HG03520 (cell line): Measurements from ENCODE around the gene PDCD1LG2.
A peak's percentile ranks its signal among the peaks of the same experiment; 100 is the strongest.

ENCODE experiments used
- ATAC-seq: cut with Tn5 transposase; IDR thresholded peaks from one replicate; pipeline ENCODE4 v1.9.1; 2021; ENCODE audit warnings: mild to moderate bottlenecking, moderate library complexity; ENCODE audit not compliant: unreplicated experiment

Gene PDCD1LG2

GRCh38 chr9:5529683-5530221 lies 19.4 kb downstream of the PDCD1LG2 start:
- ATAC-seq: no peak

- no peak for ATAC-seq
Observed at GRCh38 chr9:5531101-5531882, 21.0 kb downstream of the PDCD1LG2 start.

- ATAC-seq: no peak
Observed at GRCh38 chr9:5532306-5532705, 22.0 kb downstream of the PDCD1LG2 start.

GRCh38 chr9:5532790-5533189 lies 22.5 kb downstream of the PDCD1LG2 start:
- no peak for ATAC-seq

- ATAC-seq: no peak
Observed at GRCh38 chr9:5536684-5537083, 26.4 kb downstream of the PDCD1LG2 start.

- ATAC-seq: no peak
Observed at GRCh38 chr9:5543875-5544702, 33.8 kb downstream of the PDCD1LG2 start.

- ATAC-seq: no peak
Observed at GRCh38 chr9:5549658-5550650, 39.6 kb downstream of the PDCD1LG2 start.

GRCh38 chr9:5551368-5552150 lies 41.2 kb downstream of the PDCD1LG2 start:
- ATAC-seq: no peak

GRCh38 chr9:5552301-5552700 lies 42.0 kb downstream of the PDCD1LG2 start:
- ATAC-seq: no peak

GRCh38 chr9:5553211-5553610 lies 42.9 kb downstream of the PDCD1LG2 start:
- no peak for ATAC-seq

GRCh38 chr9:5554254-5554653 lies 43.9 kb downstream of the PDCD1LG2 start:
- peak; percentile 71 for ATAC-seq

- no peak for ATAC-seq
Observed at GRCh38 chr9:5556101-5556705, 45.9 kb downstream of the PDCD1LG2 start.

GRCh38 chr9:5557606-5558587 lies 47.6 kb downstream of the PDCD1LG2 start:
- ATAC-seq: no peak

GRCh38 chr9:5559659-5560058 lies 49.3 kb downstream of the PDCD1LG2 start:
- no peak for ATAC-seq

- ATAC-seq: no peak
Observed at GRCh38 chr9:5560443-5561100, 50.2 kb downstream of the PDCD1LG2 start.

- ATAC-seq: no peak
Observed at GRCh38 chr9:5561828-5562488, 51.6 kb downstream of the PDCD1LG2 start.

- ATAC-seq: no peak
Observed at GRCh38 chr9:5562806-5563416, 52.6 kb downstream of the PDCD1LG2 start.
